GM13977 (cell line): ENCODE results near the gene SEH1L.

Experiments
- DNase-seq: peaks from one replicate; pipeline ENCODE4 v3.0.0; 2012; ENCODE audit warnings: low spot score
- in situ Hi-C: fragments of 300-500 bp; cut with MboI; formaldehyde crosslinking; loops from one replicate; pipeline ENCODE4 v1.12.0; 2022; ENCODE audit warnings: low sequenced_read_pairs, low pct_unique_long_range_greater_than_20kb, mixed read lengths, inconsistent platforms; ENCODE audit not compliant: unreplicated experiment
- TF ChIP-seq, protein P1 (sequence below): IDR thresholded peaks from 2 replicates; pipeline ENCODE4 v1.5.1; 2012; ENCODE audit warnings: mild to moderate bottlenecking, control low read depth; ENCODE audit not compliant: insufficient read depth; ENCODE audit errors: extremely low read depth, missing control alignments

The SEH1L gene

DNA sequence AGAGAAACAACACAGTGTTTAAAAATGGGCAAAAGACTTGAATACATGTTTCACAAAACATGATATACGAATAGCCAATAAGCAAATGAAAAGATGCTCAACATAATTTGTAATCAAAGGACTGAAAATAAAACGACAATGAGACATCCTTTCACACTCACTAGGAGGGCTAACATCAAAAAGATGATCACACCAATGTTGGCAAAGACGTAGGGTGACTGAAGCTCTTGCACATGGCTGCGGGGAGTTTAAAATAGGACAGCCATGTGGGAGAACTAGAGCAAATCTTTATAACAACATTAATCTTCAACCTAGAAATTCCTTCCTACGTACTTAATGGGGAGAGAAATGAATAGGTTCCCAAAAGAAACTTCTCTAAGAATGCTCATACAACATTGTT is 19.2 kb upstream of the SEH1L start:
- no peak for DNase-seq
- TF ChIP-seq, protein P1, sequence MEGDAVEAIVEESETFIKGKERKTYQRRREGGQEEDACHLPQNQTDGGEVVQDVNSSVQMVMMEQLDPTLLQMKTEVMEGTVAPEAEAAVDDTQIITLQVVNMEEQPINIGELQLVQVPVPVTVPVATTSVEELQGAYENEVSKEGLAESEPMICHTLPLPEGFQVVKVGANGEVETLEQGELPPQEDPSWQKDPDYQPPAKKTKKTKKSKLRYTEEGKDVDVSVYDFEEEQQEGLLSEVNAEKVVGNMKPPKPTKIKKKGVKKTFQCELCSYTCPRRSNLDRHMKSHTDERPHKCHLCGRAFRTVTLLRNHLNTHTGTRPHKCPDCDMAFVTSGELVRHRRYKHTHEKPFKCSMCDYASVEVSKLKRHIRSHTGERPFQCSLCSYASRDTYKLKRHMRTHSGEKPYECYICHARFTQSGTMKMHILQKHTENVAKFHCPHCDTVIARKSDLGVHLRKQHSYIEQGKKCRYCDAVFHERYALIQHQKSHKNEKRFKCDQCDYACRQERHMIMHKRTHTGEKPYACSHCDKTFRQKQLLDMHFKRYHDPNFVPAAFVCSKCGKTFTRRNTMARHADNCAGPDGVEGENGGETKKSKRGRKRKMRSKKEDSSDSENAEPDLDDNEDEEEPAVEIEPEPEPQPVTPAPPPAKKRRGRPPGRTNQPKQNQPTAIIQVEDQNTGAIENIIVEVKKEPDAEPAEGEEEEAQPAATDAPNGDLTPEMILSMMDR, result no peak
- in situ Hi-C loops, result loop anchor here (25.0 kb wide), 1 partner anchor 541 kb away; the partner anchor contains the start of gene AFG3L2

DNA sequence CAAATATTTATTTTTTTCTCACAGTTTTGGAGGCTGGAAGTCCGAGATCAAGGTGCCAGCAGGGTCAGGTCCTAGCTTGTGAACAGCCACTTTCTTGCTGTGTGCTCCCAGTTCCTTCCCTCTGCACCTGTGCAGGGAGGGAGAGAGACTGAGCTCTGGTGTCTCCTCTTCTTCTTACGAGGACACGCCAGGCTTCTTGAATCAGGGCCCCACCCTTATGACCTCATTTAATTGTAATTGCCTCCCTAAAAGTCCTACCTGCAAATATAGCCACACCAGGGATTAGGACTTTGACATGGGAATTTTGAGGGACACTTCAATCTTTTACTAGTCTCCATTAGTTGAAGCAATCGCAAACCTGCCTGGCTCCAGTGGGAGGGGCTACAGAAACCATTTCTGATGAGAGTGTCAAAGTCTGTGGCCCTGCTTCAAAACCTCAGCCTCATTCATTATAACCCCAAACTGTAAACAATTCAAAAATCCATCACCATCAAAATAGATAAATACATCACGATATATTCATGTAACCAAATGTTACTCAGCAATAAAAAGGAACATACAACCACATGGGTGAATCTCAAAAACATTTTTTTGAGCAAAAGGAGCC is 18.2 kb upstream of the SEH1L start:
- in situ Hi-C loops, result loop anchor here (10.0 to 25.0 kb wide), 2 partner anchors 205 to 542 kb away; partner anchors contain the start of gene AFG3L2
- no peak for DNase-seq
- TF ChIP-seq, protein P1, result no peak

DNA sequence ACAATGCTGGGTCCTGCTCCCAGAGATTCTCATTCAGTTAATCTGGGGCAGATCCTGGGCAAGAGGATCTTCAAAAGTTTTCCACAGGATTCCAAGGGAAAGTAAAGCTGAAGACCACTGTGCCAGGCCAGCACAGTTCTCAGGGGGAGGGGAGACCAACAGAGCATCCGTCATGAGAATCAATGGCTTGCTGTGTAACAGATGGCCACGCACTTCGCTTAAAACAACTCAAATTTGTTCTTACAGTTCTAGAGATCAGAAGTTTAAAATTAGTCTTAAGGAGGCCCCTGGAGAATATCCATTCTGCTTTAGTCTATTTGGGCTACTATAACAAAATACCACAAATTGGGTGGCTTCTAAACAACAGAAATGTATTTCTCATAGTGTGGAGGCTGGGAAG is 17.4 kb upstream of the SEH1L start:
- in situ Hi-C loops, result loop anchor here (10.0 to 25.0 kb wide), 2 partner anchors 206 to 543 kb away; partner anchors contain the start of gene AFG3L2
- TF ChIP-seq, protein P1, result no peak

DNA sequence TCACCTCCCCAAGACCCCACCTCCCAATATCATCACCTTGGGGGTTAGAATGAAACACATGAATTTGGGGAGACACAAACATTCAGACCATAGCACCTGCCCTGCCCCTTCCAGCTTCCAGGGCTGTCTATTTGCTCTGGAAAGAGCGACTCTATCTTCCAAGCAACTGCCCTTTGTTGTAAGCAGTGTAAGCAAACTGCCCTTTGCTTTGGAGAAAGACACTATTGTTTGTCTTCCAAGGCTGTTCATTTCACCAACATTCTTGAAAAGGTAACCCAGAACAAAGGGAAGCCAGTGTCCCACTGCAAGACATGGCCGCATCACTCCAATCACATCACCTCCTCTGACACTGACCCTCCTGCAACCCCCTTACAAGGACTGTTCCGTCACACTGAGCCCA is 16.9 kb upstream of the SEH1L start:
- in situ Hi-C loops, result loop anchor here (10.0 to 25.0 kb wide), 2 partner anchors 206 to 544 kb away; partner anchors contain the start of gene AFG3L2
- DNase-seq, result no peak
- TF ChIP-seq, protein P1, result no peak

More for the DNA sequence above, 17.4 kb upstream of the SEH1L start:
- no peak for DNase-seq

DNA sequence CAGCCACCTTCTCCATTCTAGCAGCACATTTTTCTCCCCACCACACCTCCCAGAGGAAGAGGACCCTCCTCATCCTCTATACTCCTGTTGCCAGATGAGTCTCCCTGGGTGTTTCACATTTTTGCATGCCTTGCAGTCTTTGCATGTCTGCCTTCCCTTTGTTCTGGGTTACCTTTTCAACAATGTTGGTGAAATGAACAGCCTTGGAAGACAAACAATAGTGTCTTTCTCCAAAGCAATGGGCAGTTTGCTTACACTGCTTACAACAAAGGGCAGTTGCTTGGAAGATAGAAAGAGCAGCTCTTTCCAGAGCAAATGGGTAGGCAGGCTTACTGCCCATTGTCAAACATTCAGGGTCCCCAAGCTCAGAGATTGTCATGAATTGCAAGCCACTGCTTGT is 14.5 kb upstream of the SEH1L start:
- in situ Hi-C loops, result loop anchor here (10.0 to 25.0 kb wide), 2 partner anchors 209 to 546 kb away; partner anchors contain the start of gene AFG3L2
- no peak for DNase-seq
- TF ChIP-seq, protein P1, result no peak

DNA sequence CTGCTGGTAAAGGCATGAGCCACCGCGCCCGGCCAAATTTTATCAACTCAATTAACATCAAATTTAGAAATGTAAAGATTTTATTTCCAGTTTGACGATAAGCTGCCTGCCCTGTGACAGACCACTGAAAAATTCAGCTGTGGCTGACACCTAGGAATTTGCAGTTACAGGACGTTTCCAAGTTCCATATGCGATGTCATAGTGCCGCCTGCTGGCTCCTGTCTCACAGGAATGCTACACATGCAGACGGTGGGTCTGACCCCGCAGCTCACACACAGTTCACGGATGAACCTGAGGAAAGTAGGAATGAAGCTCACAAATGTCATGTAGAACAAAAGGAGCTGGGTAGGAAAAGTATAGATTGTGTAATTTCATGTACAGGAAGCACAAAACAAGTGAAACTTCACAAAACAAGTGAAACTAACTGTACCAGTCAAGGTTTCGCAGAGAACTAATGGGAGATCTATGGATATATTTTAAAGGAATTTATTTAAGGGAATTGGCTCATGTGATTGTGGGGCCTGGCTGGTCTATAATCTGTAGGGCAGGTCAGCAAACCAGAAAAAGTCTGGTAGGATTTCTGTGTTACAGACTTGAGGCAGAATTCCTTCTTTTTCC is 13.2 kb upstream of the SEH1L start:
- TF ChIP-seq, protein P1, result peak; percentile 96
- in situ Hi-C loops, result loop anchor here (10.0 to 25.0 kb wide), 2 partner anchors 210 to 547 kb away; partner anchors contain the start of gene AFG3L2

More for the DNA sequence above, 13.2 kb upstream of the SEH1L start:
- DNase-seq, result peak; percentile 73
